GM21529 (cell line): ENCODE data around the gene NKTR.

Source experiments
- ATAC-seq: cut with Tn5 transposase; IDR thresholded peaks from one replicate; pipeline ENCODE4 v1.9.1; 2021; ENCODE audit not compliant: unreplicated experiment

NKTR gene

DNA sequence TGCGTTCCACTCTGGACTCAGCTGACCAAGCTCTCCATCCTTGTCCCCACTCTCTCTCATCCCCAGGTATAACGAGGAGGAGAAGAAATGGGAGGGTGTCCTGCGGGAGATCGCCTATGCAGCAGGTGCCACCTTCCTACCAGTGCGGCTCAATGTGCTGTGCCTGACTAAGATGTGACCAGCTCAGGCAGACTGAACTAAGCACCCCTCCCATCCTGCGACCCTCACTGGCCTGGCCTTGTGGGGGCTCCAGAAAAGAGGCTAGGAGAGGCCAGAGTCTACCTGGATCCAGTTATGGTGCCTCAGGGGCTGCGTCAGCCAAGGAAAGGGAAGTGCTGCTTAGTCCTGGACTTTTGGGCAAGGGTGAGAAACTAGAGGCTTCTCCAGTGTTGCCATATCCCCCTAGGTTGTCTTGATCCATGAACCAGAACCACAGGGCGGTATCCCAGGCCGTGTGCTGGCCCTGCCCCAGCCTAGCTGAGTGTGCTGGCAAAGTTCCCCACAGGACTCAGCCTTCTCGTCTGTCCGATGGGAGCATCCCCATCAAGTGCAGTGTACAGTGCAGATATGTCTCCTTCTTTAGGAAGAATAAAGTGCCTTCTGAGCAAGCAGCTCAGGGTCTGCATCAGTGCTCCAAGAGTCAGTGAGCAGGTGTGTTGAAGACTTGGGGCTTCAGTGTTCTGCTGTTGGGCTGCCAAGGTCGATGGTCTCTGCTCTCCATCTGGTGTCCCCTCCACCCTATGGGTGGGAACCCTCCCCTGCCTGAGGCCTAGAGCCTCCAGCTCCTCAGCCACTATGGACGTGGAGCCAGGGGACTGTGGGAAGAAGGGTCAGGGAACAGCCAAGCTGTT is 91.6 kb downstream of the NKTR start:
- ATAC-seq = no peak

GRCh38 chr3:42692667-42693529 is 92.4 kb downstream of the NKTR start:
- no peak for ATAC-seq

DNA sequence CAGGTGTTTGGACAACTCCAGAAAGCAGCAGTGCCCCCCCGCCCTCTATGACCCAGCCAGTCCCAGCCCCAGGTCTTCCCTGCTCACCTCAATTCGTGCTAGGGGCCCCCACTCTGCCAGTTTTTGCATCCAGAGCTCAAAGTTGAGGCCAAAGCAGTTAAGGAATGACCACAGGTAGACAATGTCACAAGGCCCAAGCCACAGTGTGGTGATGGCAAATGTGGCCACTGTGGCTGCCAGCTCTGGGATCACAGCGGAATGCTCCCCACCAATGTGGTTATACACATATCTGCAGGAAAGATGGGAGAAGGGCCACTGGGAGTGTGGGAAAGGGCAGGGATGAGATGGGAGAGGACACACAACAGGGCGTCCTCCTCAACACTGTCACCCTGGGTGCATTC is 93.0 kb downstream of the NKTR start:
- no peak for ATAC-seq

DNA sequence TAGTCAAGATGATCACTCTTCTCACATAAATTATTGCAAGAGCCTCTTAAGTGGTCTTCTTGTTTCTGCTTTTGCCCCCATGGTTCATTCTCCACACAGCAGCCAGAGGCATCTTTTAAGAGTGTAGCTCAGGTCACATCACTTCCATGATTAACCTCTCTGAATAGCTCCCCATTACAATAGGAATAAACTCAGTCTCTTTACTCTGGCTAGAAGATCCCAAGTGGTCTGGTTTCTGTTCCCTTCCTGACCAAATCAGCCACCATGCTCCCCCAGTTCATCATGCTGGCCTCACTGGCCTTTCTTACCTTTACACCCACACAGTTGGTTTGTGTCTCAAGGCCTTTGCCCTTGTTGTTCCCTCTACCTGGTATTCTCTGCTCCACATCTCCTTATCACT is 93.9 kb downstream of the NKTR start:
- ATAC-seq = no peak

- ATAC-seq = no peak
These were observed 96.1 kb downstream of the NKTR start for GRCh38 chr3:42696356-42697288.

DNA sequence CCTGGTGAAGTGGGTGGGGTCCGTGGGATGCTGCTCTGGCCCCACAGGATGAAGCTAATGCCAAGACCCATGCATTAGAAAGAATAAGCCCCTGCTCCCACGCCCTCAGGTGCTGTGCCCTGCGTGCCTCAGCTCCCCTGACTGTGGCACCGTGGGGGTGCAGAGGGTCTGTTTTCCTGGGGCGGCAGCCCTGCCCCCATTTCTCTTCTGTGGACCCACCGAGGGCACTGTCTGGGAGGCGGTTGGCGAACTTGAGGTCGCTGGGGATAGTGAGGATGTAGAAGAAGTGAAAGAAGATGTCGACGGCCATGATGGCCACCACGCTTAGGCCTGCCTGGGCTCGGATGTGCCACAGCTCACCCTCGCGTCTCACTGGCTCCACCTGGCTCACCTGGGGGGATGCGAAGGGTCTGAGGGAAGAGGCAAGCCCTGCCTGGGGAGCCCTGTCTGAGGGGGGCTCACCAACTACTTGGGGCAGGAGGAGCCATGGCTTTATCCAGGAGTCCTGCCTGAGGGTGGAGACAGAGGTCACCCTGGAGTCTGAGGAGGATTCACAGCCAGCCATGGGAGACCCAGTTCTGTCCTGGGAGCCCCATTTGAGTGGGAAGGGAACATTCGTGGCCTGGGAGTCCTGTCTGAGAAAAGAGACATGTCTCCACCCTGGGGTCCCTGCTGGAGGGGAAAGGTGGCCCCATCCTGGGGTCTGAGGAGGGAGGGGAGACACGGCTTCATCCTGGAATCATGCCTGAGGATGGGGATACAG is 97.0 kb downstream of the NKTR start:
- no peak for ATAC-seq
